Neural progenitor cell (in vitro differentiated cells): ENCODE results near the gene SKI.

Experiments used
- CTCF ChIP-seq: fragments of 200-600 bp; sonication (generic); IDR thresholded peaks from 2 replicates; pipeline ENCODE4 v1.5.1; 2017; ENCODE audit warnings: antibody characterized with exemption, mild to moderate bottlenecking
- EZH2 ChIP-seq: fragments of 200-600 bp; sonication (generic); IDR thresholded peaks from 2 replicates; pipeline ENCODE4 v1.6.1; 2017; ENCODE audit warnings: antibody characterized with exemption, mild to moderate bottlenecking, moderate library complexity
- EZH2phosphoT487 ChIP-seq: fragments of 200-600 bp; sonication (generic); IDR thresholded peaks from 2 replicates; pipeline ENCODE4 v1.6.1; 2017; ENCODE audit warnings: antibody characterized with exemption

GRCh38 chr1:2269193-2269921 is 41.2 kb downstream of the SKI start:
- TF ChIP-seq CTCF: no peak
- no peak for TF ChIP-seq EZH2phosphoT487
- TF ChIP-seq EZH2: no peak
